COLO668 (cell line): ENCODE data around the gene ALK.

Source experiments
- DNase-seq: peaks from one replicate; lab custom pipeline; 2025; ENCODE audit not compliant: unreplicated experiment; lab: John Stamatoyannopoulos, UW

ALK gene

GRCh38 chr2:29662861-29663260 lies 258.5 kb downstream of the ALK start:
- DNase-seq = no peak

- no peak for DNase-seq
Observed at GRCh38 chr2:29660201-29660600, 261.2 kb downstream of the ALK start.

DNA sequence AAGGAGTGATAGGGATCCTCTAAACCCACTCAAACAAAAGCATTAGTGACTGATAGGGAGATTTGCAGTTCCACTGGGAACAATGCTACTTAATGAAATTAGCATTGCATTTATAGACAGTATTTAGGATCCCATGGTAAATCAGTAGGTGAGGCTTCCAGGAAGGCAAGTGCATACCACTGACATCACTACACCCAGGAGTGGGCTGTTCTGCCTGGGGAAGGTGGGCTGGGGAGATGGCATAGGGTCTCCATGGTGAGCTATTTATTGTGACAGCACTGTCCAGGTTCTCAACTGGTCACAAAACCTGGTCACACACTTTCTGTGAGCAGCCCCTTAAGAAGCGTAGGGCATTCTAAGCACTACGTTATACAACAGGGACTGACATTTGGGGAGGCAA lies 262.2 kb downstream of the ALK start:
- no peak for DNase-seq

GRCh38 chr2:29657674-29658073 lies 263.7 kb downstream of the ALK start:
- DNase-seq = no peak

DNA sequence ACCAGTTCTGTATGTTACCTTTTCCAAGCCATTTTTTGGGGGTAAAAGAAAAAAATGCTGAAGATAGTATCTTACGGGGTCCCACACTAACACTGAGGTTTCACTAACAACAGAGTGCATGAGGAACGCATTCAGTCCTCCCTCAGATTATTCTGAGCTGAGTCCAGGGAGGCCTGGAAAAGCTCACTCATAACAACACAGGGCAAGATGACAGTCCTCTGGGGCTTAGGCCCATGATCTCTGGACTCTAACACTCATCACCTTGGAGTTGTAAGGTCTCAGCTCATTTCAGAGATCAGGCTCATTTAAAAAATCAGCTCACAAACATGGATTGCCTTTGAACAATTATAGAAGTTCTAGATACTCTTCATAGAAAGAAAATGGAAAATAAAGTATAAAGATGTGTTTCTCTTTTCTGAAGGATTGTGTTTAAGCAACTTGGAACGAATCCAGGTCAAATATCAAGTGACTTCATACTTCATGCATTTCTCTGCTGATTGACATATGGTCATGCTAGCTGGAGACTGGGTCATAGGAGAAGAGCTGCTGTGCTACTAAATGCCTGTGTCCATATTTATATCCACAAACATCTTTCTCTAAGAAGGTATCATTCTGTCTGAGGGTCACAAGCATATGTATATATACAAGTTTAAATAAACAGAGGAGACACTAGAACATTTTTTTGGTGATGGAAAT lies 265.8 kb downstream of the ALK start:
- DNase-seq = no peak

DNA sequence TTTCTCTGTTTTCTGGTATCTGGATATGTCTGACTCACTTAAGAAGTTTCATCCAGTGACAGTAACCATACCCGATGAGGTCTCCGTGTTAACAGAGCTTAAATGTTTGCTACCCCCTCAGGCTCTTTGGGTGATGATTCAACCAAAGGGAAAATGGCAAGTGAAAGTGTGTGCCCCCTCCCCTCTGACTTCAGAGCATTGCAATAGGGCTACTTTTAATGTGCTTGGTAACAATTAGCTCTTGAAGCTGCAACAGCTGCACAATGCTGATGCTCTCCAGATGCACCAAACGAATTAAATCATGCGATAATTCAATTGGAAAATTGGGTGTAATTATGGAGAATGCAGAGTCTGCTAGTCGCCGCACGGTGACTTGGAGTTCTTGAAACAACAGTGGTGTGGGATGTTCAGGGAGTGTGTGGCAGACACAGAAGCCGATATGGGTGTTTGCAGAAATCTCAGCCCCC lies 270.7 kb downstream of the ALK start:
- no peak for DNase-seq

- no peak for DNase-seq
Observed at GRCh38 chr2:29644949-29645348, 276.4 kb downstream of the ALK start.

DNA sequence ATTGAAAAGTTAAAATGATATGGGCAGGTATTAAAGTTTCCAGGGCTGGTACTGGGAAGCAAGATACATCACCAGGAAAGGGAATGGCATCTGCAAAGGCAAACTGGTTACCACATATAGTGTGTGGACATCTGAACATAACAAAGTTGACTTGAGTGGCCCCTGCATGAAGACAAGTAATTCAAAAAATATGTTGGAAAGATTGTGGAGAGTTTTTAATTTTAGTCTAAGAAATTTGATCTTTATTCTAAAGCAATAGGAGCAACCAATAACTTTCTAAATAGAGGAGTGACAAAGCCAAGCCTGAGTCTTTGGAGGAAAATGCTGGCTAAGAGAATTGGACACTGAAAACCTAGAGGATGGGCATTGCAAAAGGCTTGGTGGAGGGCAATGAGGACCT lies 278.2 kb downstream of the ALK start:
- DNase-seq = no peak

DNA sequence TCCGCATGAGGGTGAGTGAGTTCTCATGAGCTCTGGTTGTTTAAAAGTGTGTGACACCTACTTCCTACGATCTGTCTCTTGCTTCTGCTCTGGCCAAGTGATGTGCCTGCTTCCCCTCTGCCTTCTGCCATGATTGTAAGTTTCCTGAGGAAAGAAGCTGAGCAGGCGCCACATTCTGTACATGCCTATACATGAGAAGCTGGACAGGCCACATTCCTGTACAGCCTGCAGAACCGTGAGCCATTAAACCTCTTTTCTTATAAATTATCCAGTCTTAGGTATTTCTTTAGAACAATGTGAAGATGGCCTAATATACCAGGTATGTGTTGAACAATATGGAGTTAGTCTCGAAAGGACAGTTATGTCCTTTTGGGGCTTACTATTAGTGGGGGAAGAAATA lies 281.0 kb downstream of the ALK start:
- DNase-seq = no peak

- DNase-seq = no peak
Observed at GRCh38 chr2:29638641-29639040, 282.7 kb downstream of the ALK start.

DNA sequence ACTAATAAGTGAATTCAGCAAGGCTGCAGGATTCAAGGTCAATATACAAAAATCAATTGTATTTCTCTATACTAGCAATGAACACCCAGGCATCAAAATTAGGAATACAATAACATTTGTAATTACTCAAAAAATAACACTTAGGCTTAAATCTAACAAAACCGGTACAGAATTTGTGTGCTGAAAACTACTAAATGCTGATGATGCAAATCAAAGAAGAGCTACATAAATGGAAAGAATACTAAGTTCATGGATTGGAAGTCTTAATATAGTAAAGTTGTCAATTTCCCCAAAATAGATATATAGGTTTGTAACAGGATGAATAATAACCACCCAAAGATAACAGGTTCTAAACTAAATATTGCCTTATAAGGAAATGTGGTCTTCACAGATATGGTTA lies 286.5 kb downstream of the ALK start:
- no peak for DNase-seq

DNA sequence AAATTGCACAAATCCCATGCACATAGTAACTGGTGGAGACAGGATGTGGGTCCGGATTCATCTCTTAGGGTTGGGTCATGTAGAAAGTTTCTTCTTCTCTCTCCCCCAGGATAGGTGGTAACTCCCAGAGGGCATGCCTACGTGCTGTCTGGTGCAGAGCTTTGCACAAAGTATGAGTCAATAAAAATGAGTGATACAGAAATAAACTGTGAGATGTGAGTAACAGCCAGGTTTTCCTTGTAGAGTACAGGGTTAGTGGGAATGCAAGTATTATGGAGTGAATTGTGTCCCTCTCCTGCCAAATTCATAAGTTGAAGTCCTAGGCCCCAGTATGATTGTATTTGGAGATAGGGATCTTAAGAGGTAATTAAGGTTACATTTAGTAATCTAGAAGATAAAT lies 289.4 kb downstream of the ALK start:
- no peak for DNase-seq

- no peak for DNase-seq
Observed at GRCh38 chr2:29629495-29629894, 291.9 kb downstream of the ALK start.

DNA sequence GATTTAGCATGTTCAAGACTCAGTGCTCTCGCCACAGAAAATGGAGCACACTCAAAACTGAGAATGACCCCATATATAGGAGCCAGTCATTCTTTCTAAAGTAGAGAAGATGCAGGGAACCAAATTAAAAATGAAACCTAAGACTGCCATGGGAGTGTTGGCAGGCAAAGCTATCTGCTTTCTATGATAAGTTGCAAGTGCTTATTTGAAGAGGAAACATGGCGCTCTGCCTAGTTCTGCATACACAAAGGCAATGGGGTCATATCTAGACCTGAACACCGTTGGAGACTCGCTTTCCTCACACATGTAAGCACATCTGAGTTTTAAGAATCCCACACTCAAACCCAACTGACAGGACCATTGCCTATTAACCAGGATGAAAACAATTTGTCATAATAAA lies 292.5 kb downstream of the ALK start:
- DNase-seq = no peak

GRCh38 chr2:29628108-29628745 lies 293.2 kb downstream of the ALK start:
- DNase-seq = no peak

DNA sequence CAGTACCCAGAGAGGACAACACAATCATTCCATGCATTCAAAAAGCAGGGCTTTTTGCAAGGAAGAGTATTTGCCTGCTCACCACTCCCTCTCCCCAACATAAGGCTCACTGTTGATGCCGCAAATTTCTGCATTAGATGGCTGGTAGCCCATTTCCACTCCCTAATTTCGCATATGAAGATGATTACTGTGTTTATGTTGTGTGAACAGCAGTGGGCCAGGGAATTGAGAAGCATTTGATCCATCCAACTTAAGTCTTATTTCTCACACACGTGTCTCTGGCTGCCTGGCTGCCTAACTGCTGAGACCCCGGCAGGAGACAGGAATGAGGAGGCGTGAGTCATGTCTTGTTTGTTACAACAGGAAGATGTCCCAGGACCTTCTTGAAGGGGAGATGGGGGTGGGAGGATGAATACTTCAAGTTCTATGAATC lies 294.1 kb downstream of the ALK start:
- no peak for DNase-seq

DNA sequence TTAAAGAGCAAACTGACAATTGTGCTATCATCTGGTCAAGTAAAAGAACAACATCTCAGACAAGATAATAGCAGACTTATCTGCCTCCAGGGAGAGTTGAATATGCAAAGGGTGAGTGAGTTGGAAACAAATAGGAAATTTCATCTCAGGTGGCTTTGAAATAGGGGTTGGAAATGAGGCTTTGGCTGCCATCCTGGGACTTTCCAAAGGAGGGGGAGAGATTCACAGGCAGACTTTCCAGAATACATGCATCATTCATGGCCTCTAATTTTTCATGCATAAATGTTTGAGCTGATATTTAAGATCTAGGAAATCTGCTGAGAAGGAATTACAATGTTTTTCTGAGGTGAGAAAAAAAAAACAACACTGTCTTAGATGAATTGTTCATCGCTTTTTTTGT lies 300.5 kb downstream of the ALK start:
- no peak for DNase-seq

DNA sequence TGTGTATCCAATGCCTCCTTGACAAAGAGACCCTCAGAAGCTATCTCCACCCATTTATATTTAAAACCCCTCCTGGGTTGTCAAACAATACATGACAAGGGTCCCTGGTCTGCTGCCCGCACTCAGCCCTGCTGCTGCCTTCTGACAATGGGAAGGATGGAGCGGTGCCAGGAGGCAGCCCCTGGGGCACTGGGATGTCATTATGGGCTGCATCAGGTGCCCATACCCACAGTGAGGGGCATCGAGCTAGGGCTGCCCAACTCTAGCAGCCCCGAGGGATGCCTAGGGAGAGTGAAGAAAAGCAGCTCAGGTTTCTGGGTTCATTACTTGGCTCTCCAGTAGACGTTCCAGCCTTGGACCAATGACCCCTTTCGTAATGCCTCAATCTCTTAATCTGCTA lies 301.7 kb downstream of the ALK start:
- DNase-seq = no peak

DNA sequence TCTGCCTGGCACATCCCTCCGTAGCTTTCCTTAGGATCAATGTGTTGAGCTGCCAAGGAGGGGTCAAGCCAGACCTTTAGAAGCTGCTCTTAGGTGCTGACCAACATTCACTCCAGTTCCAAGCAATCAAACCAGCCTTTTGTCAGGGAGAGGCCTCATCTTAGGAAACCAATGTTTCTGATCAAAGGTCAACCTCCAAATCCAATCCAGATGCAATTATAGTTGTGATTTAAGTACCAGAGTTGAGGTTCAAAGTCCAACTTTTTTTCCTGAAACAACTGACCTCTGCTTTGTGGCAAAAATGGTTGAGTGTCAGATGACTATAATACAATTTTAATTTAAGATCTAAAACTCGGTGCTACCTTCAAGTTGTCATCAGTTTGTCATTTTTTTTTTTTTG lies 303.4 kb downstream of the ALK start:
- no peak for DNase-seq

DNA sequence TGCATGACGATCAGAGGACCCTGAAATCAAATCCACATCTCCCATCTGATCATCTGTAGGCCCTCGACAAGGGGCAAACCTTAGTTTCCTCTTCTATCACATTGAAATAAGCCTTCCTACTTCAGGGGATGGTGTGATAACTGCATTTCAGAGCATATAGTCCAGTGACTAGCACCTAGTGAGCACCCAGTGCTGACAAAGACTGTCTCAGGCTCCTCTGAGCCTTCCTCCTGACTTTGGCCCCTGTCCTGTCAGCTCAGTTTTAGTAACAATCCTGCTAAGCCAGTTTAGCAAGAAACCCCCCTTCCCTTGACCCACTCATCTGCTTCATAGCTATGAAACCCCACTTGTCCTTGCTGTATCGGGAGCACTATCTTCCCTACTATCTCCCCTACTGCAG lies 304.0 kb downstream of the ALK start:
- no peak for DNase-seq

DNA sequence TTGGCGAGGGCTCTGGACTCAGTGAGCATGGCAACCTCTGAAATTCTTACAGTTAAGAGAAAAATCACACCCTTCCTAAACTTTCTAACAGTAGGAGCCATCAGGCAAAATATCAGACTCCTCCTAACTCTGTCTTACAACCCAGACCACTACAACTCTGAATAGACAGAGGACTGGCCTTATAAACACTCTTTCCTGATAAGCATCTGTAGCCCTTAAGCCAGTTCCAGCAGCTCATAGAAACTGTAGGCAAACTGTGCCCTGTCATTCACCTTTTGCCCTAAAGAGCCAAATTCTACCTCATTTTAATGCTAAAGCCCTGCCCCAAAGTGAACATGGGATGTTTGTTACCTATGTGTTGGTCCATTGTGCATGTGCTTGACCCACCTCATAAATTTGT lies 304.8 kb downstream of the ALK start:
- DNase-seq = no peak

- no peak for DNase-seq
Observed at GRCh38 chr2:29615841-29616240, 305.5 kb downstream of the ALK start.

DNA sequence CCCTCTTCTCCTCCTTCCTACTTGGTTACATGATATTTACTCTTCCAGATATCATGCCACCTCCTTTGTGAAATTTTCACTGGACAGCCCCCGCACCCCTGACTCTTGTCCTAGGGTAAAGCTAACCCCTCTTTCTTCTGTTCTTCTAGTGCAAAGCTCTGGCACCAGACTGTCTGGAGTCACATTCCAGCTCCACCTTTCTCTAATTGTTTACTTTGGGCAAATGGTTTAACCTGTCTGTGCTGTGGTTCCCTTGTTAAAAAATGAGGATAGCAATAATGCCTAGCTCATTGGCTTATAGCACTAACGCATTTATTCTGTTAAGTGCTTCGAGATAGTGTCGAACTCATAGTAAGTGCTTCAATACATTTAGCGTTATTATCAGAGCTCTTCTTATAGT lies 306.2 kb downstream of the ALK start:
- DNase-seq = no peak
